ENCODE results near the gene TMED4. TPM values are rescaled to one million over a fixed set of nuclear protein-coding genes. Genes with fewer than 3 reads are reported as not detected.

Gene TMED4
- total and polyA plus RNA-seq, 2 of the 13 experiments (the other 11 are each of a cell fraction or from before 2014, with no cell fraction given) = 81.4 to 109 TPM

GRCh38 chr7:44565097-44565794 is 16.8 kb downstream of the TMED4 start (continued):
- TF ChIP-seq GMEB1 (CRISPR knock-in tag; IDR thresholded peaks at IDR 0.05; ENCODE audit: borderline replicate concordance) = no peak
- no peak for TF ChIP-seq CREB3 (CRISPR knock-in tag; IDR thresholded peaks at IDR 0.05)
- no peak for TF ChIP-seq HOXA5 (CRISPR knock-in tag; IDR thresholded peaks at IDR 0.05)
- TF ChIP-seq FOXP1 (IDR thresholded peaks at IDR 0.05) = no peak
- no peak for TF ChIP-seq FOXP1 (CRISPR knock-in tag; IDR thresholded peaks at IDR 0.05)
- TF ChIP-seq E2F1 (CRISPR knock-in tag; IDR thresholded peaks at IDR 0.05) = no peak
- no peak for TF ChIP-seq ZNF317 (CRISPR knock-in tag; IDR thresholded peaks at IDR 0.05)
- no peak for TF ChIP-seq ZNF713 (CRISPR knock-in tag; IDR thresholded peaks at IDR 0.05)
- TF ChIP-seq CTCF (CRISPR knock-in tag; IDR thresholded peaks at IDR 0.05) = peak; percentile 95
- no peak for TF ChIP-seq PATZ1 (CRISPR knock-in tag; IDR thresholded peaks at IDR 0.05)
- TF ChIP-seq KAT2B (IDR thresholded peaks at IDR 0.05; ENCODE audit: borderline replicate concordance, low read depth, low read length) = no peak
- no peak for TF ChIP-seq LCORL (IDR thresholded peaks at IDR 0.05)
- no peak for TF ChIP-seq LCORL (CRISPR knock-in tag; IDR thresholded peaks at IDR 0.05)
- no peak for TF ChIP-seq NRL (CRISPR knock-in tag; IDR thresholded peaks at IDR 0.05; ENCODE audit: borderline replicate concordance)
- no peak for TF ChIP-seq NONO (IDR thresholded peaks at IDR 0.05)
- no peak for TF ChIP-seq NONO (CRISPR knock-in tag; conservative IDR thresholded peaks at IDR 0.05)
- no peak for TF ChIP-seq ZSCAN12 (CRISPR knock-in tag; IDR thresholded peaks at IDR 0.05)
- TF ChIP-seq ZNF879 (CRISPR knock-in tag; IDR thresholded peaks at IDR 0.05) = no peak
- TF ChIP-seq CENPBD1 (CRISPR knock-in tag; IDR thresholded peaks at IDR 0.05; ENCODE audit: borderline replicate concordance, low read depth) = no peak
- no peak for TF ChIP-seq FOSL1 (CRISPR knock-in tag; IDR thresholded peaks at IDR 0.05; ENCODE audit: borderline replicate concordance)
- no peak for TF ChIP-seq SIX4 (CRISPR knock-in tag; IDR thresholded peaks at IDR 0.05)
- TF ChIP-seq NPAS2 (CRISPR knock-in tag; IDR thresholded peaks at IDR 0.05; ENCODE audit: borderline replicate concordance) = no peak
- TF ChIP-seq ZNF101 (CRISPR knock-in tag; IDR thresholded peaks at IDR 0.05; ENCODE audit: borderline replicate concordance, low read depth) = no peak
